DMS153 (cell line): ENCODE measurements around the gene TAS2R16.
"Not testable (repeated sequence)": the region's sequence is repeated elsewhere in the genome, so short reads cannot be mapped to it uniquely, and the experiment has no call there.

Experiments used
- DNase-seq: peaks from one replicate; lab custom pipeline; 2025; lab: John Stamatoyannopoulos, UW

The TAS2R16 gene

DNA sequence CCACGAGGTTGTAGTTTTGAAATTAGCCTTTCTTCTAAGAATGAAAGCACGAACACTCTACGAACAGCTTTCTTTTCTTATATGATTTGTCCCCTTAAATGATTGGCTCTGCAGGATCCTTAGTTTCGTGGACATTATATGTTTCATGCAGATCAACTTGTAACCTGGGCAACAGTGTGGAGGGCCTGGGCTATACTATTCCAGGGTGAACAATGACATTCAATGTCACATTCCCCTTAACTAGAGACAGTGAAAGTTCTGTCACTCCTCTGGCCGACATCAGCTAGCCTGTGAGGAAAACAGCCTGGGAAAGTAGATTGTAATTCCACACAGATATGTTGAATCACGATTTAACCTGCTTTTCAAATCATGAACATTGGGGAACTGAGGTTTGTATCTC lies 23.4 kb downstream of the TAS2R16 start:
- DNase-seq = no peak

DNA sequence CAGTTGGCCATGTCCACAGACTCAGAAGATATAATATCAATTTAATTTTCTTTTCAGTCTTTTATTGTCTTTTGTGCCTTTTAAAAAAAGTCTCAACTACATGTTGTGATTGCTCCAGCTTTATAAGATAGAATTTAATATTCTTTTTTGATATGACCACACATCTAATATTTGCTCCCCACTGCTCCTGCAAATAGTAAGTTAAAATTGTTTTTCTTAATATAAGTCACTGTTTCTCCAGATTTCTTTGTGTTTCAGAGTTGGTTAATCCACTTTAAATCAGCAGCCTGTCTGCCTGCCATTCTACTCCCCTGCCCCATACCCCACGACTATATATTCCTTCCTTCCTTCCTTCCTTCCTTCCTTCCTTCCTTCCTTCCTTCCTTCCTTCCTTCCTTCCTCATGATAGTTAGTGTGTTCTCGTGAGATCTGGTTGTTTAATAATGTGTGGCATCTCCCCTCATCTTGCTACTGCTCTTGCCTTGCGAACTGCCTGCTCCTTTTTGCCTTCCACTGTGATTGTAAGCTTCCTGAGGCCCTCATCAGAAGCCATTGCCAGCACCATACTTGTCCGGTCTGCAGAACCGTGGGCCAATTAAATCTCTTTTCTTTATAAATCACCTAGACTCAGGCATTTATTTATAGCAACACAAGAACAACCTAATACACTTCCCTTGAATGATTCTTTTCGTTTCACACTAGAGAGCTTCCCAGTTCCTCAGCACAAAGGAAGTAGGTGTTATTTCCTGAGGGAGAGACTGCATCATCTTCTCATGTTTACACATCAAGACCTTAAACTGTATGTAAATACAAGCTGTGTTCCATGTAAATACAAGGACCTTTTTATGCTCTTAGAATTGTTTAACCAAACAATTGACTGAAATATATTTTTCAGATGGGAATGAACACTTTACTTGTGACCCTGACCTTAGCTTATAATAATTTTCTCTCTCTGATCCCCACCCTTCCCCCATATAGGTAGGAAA lies 24.5 kb downstream of the TAS2R16 start:
- peak; percentile 37 for DNase-seq

- DNase-seq = no peak
Observed at GRCh38 chr7:122968389-122968788, 27.1 kb downstream of the TAS2R16 start.

DNA sequence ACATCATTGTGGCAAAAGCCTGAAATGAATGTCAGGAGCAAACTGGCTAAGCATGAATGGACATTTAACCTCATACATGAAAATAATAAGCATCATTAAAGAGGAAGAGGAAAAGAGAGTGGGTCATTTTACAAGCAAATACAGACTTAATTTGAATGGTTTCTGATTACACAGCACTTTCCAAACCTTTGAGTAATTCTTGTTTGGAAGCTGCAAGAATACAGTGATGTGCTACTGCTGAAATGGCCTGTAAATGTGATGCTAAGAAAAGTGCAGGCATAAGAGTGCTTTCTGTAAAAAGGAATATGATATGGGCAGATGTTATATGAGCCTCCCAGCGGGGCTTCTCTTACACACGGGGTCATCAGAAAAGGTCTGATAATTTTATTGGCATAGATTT lies 30.2 kb downstream of the TAS2R16 start:
- DNase-seq = no peak

GRCh38 chr7:122953678-122954077 lies 41.8 kb downstream of the TAS2R16 start:
- not testable (repeated sequence) for DNase-seq

DNA sequence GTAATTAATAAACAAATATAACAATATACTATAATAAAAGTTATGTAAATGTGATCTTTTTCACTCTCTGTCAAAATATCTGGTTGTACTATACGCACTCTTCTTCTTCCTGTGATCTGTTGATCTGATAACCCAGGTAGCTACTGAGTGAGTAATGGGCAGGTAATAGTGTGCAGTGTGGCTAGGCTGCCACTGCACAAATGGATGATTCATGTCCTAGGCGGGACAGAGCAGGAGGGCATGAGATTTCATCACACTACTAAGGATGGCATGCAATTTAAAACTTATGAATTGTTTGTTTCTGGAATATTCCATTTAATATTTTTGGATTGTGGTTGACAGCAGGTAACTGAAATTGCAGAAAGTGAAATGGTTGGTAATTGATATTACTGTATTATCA lies 44.5 kb downstream of the TAS2R16 start:
- DNase-seq = no peak

DNA sequence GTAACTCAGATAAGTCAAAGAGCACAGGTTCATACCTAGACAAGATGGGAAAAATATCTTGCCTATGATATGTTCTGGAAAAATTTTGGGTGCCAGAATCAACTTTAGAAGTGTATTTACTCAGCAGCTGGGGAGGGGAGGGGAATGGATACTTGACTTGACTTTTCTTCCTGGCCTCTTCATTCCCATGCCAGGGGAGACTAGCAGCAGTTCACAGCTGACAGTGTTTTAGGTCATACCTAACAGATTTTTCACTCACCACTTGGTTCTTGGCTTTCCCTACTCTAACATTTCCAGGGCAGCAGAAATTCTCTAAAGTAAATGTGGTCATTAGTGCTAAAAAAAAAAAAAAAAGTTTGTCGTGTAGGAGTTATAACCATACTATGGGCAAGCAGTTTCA lies 46.3 kb downstream of the TAS2R16 start:
- DNase-seq = no peak
